ENCODE data around the gene CLEC17A. TPM values are rescaled to one million over a fixed set of nuclear protein-coding genes. Genes with fewer than 3 reads are reported as not detected.

The CLEC17A gene, protein sequence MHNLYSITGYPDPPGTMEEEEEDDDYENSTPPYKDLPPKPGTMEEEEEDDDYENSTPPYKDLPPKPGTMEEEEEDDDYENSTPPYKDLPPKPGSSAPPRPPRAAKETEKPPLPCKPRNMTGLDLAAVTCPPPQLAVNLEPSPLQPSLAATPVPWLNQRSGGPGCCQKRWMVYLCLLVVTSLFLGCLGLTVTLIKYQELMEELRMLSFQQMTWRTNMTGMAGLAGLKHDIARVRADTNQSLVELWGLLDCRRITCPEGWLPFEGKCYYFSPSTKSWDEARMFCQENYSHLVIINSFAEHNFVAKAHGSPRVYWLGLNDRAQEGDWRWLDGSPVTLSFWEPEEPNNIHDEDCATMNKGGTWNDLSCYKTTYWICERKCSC
- not detected in 2 replicates for total RNA-seq
- polyA plus RNA-seq = not detected in 2 replicates

DNA sequence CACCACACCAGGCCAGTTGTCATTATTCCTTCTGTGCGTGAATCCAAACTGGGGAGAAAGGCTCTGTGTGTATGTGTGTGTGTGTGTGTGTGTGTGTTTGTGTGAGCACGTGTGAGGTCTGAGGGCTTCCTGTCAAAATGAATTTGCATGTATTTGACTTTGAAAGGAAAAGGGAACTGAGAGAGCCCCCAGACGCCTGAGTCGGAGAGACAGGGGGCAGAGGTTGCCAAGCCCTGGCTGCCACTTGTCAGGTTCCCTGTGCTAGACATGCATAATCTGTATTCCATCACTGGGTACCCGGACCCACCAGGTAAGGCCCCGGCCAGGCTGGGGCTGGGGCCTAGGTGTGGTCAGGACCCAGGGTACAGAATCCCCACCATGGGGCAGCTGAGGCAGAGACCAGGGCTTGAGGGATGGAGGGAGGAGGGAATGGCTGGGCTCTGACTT lies at the start of gene CLEC17A:
Gene CLEC17A (plus strand): TSS at position 191 of the 447 bp plus-strand sequence. CDS start 77 bp downstream, at position 268.
- no peaks in the 10 kb centered on the region for H3K27me3 ChIP-seq
- no peaks in the 10 kb centered on the region for H3K36me3 ChIP-seq (replicated peaks; ENCODE audit: insufficient read depth, low read depth)
- no peak within 1 kb of the TSS for H3K4me2 ChIP-seq
- H3K79me2 ChIP-seq = no peaks in the 10 kb centered on the region
- no peaks in the 10 kb centered on the region for H3K9me2 ChIP-seq (replicated peaks; ENCODE audit: insufficient read depth)
- H3K4me1 ChIP-seq (ENCODE audit: insufficient read depth) = no peaks in the 10 kb centered on the region
- 67% methylated on average over 6 of the region's 6 CpGs for WGBS (ENCODE audit: low lambda C conversion rate, missing lambda C conversion rate)
- no peaks in the 10 kb centered on the region for H4K20me1 ChIP-seq (ENCODE audit: insufficient read depth, poor library complexity, severe bottlenecking)
- H3K9me3 ChIP-seq (ENCODE audit: low read depth) = no peaks in the 10 kb centered on the region
- H3K4me3 ChIP-seq = no peak within 1 kb of the TSS
- no peak within 1 kb of the TSS for H2AFZ ChIP-seq
- TF ChIP-seq EZH2phosphoT487 (IDR thresholded peaks at IDR 0.05; ENCODE audit: low read depth, severe bottlenecking, unreplicated experiment) (no peak), EZH2 (IDR thresholded peaks at IDR 0.05; ENCODE audit: borderline replicate concordance) (no peak)
- TF ChIP-seq, protein P1, sequence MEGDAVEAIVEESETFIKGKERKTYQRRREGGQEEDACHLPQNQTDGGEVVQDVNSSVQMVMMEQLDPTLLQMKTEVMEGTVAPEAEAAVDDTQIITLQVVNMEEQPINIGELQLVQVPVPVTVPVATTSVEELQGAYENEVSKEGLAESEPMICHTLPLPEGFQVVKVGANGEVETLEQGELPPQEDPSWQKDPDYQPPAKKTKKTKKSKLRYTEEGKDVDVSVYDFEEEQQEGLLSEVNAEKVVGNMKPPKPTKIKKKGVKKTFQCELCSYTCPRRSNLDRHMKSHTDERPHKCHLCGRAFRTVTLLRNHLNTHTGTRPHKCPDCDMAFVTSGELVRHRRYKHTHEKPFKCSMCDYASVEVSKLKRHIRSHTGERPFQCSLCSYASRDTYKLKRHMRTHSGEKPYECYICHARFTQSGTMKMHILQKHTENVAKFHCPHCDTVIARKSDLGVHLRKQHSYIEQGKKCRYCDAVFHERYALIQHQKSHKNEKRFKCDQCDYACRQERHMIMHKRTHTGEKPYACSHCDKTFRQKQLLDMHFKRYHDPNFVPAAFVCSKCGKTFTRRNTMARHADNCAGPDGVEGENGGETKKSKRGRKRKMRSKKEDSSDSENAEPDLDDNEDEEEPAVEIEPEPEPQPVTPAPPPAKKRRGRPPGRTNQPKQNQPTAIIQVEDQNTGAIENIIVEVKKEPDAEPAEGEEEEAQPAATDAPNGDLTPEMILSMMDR (IDR thresholded peaks at IDR 0.05; ENCODE audit: poor library complexity) = no peak
- H3K27ac ChIP-seq = no peak within 1 kb of the TSS
- DNase-seq (ENCODE audit: low spot score) = no peak

DNA sequence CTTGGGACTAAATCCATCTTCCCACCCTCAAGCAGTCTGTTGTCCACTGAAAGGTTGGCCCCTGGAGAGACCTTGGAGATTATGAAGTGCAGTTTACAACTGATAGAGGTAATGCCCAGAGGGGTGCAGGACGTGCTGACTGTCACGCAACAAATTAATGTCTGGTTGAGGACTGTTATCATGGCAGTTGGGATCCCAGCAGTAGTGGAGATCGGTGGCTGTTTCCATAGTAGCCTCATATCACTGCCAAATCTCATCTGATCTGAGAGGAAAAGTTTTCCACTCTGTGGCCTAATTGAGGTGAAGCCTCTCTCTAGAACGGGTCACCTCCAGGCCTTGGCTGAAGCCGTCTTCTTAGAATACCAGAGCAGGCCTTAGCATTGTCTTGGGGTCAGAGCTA lies 49.4 kb upstream of the CLEC17A start:
- H3K36me3 ChIP-seq (replicated peaks; ENCODE audit: insufficient read depth, low read depth) = no peaks in the 10 kb centered on the region
- no peak overlapping the region for H2AFZ ChIP-seq
- TF ChIP-seq EZH2phosphoT487 (IDR thresholded peaks at IDR 0.05; ENCODE audit: low read depth, severe bottlenecking, unreplicated experiment) (no peak), EZH2 (IDR thresholded peaks at IDR 0.05; ENCODE audit: borderline replicate concordance) (no peak)
- TF ChIP-seq, protein P1 (IDR thresholded peaks at IDR 0.05; ENCODE audit: poor library complexity) = no peak
- 74% methylated on average over 5 of the region's 5 CpGs for WGBS (ENCODE audit: low lambda C conversion rate, missing lambda C conversion rate)
- H3K79me2 ChIP-seq = peaks cover 65% of the 10 kb centered on the region
- H3K27me3 ChIP-seq = no peaks in the 10 kb centered on the region
- H4K20me1 ChIP-seq (ENCODE audit: insufficient read depth, poor library complexity, severe bottlenecking) = peaks cover 8% of the 10 kb centered on the region
- H3K4me3 ChIP-seq = no peak overlapping the region
- DNase-seq (ENCODE audit: low spot score) = no peak
- peaks cover 14% of the 10 kb centered on the region for H3K4me1 ChIP-seq (ENCODE audit: insufficient read depth)
- no peaks in the 10 kb centered on the region for H3K9me2 ChIP-seq (replicated peaks; ENCODE audit: insufficient read depth)
- no peaks in the 10 kb centered on the region for H3K9me3 ChIP-seq (ENCODE audit: low read depth)
- H3K4me2 ChIP-seq = no peak overlapping the region
- no peak overlapping the region for H3K27ac ChIP-seq

DNA sequence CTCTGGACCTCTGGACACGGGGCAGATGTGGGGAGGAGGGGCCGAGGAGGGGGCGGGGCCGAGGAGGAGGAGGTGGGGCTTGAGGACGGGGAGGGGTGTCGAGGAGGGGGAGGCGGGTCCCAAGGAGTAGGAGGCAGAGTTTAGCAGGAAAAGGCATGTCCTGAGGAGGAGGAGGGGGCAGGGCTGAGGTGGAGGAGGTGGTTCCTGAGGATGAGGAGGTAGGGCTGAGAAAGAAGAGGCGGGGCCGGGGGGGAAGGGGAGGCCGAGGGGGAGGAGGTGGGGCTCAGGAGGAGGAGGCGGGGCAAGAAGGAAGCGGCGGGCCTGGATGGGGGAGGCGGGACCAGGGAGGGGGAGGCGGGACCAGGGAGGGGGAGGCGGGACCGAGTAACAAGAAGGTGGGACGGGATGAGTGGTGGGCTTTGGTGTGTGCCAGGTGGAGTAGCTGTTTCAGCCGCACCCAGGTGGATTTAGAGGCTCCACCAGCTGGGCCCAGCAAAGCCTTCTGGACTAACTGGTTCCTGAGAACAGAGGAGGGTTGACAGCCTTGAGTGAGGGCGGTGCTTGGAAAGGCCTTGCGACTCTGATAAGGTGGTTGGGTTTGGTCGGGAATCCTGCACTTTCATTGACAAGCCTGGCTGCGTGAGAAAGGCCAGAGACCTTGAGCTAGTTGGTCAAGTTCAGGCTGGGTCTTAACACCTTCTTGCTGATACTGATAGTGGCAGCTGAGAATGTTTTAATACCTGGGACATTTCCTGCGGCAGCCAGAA lies 45.8 kb upstream of the CLEC17A start:
- H3K4me3 ChIP-seq = no peak overlapping the region

More for the DNA sequence above, 45.8 kb upstream of the CLEC17A start:
- Histone ChIP-seq H3K27ac (peak overlapping the region; percentile 69), H3K79me2 (peaks cover 78% of the 10 kb centered on the region), H4K20me1 (ENCODE audit: insufficient read depth, poor library complexity, severe bottlenecking) (peaks cover 12% of the 10 kb centered on the region), H3K9me3 (ENCODE audit: low read depth) (no peaks in the 10 kb centered on the region), H3K9me2 (replicated peaks; ENCODE audit: insufficient read depth) (no peaks in the 10 kb centered on the region), H3K36me3 (replicated peaks; ENCODE audit: insufficient read depth, low read depth) (no peaks in the 10 kb centered on the region), H3K27me3 (no peaks in the 10 kb centered on the region), H3K4me1 (ENCODE audit: insufficient read depth) (peaks cover 12% of the 10 kb centered on the region), H2AFZ (no peak overlapping the region), H3K4me2 (peak overlapping the region; percentile 72)
- TF ChIP-seq EZH2phosphoT487 (IDR thresholded peaks at IDR 0.05; ENCODE audit: low read depth, severe bottlenecking, unreplicated experiment) (no peak), EZH2 (IDR thresholded peaks at IDR 0.05; ENCODE audit: borderline replicate concordance) (no peak)
- TF ChIP-seq, protein P1 (IDR thresholded peaks at IDR 0.05; ENCODE audit: poor library complexity) = no peak
- DNase-seq (ENCODE audit: low spot score) = peak; percentile 87
- 19% methylated on average over 8 of the region's 24 CpGs for WGBS (ENCODE audit: low lambda C conversion rate, missing lambda C conversion rate)

All from hepatocyte (in vitro differentiated cells).